Smooth muscle cell (in vitro differentiated cells): ENCODE results near the gene SRRD. TPM values are rescaled to one million over a fixed set of nuclear protein-coding genes. Genes with fewer than 3 reads are reported as not detected.

ENCODE experiments used
- DNase-seq: peaks from one replicate; lab custom pipeline; 2025; ENCODE audit not compliant: unreplicated experiment; lab: John Stamatoyannopoulos, UW
- H2AFZ ChIP-seq: fragments of 200-600 bp; sonication (generic); 2 replicates; pipeline ENCODE4 v1.6.0; 2016; ENCODE audit warnings: antibody characterized with exemption, low read depth, mild to moderate bottlenecking
- H3F3A ChIP-seq: fragments of 200-600 bp; sonication (generic); 2 replicates; pipeline ENCODE4 v1.6.0; 2017; ENCODE audit warnings: antibody characterized with exemption, low read depth
- H3K27ac ChIP-seq: fragments of 200-600 bp; sonication (generic); 2 replicates; pipeline ENCODE4 v1.5.1; 2016; ENCODE audit warnings: low read depth, mild to moderate bottlenecking
- H3K27me3 ChIP-seq: fragments of 200-600 bp; sonication (generic); 2 replicates; pipeline ENCODE4 v1.6.1; 2016; ENCODE audit warnings: low read depth, mild to moderate bottlenecking
- H3K36me3 ChIP-seq: fragments of 200-600 bp; sonication (generic); 2 replicates; pipeline ENCODE4 v1.5.1; 2016; ENCODE audit warnings: low read depth
- H3K4me1 ChIP-seq: fragments of 200-600 bp; sonication (generic); 2 replicates; pipeline ENCODE4 v1.5.1; 2016; ENCODE audit warnings: low read depth
- H3K4me2 ChIP-seq: fragments of 200-600 bp; sonication (generic); 2 replicates; pipeline ENCODE4 v1.6.0; 2016; ENCODE audit warnings: mild to moderate bottlenecking
- H3K4me3 ChIP-seq: fragments of 200-600 bp; sonication (generic); 2 replicates; pipeline ENCODE4 v1.5.1; 2016; ENCODE audit warnings: mild to moderate bottlenecking
- H3K79me2 ChIP-seq: fragments of 200-600 bp; sonication (generic); 2 replicates; pipeline ENCODE4 v1.6.0; 2016; ENCODE audit warnings: low read depth, mild to moderate bottlenecking
- H3K9ac ChIP-seq: fragments of 200-600 bp; sonication (generic); 2 replicates; pipeline ENCODE4 v1.6.0; 2016; ENCODE audit warnings: low read depth
- H3K9me3 ChIP-seq: fragments of 200-600 bp; sonication (generic); replicated peaks from 2 replicates; pipeline ENCODE4 v1.5.1; 2016; ENCODE audit warnings: low read depth
- H4K20me1 ChIP-seq: fragments of 200-600 bp; sonication (generic); 2 replicates; pipeline ENCODE4 v1.6.0; 2016; ENCODE audit warnings: low read depth
- WGBS: methylation state at CpG from one replicate; pipeline ENCODE4 v1.1.7; 2016; ENCODE audit warnings: low lambda C conversion rate; 5-methylcytosine and 5-hydroxymethylcytosine counted together
- polyA plus RNA-seq: library from polyadenylated mRNA; unstranded; fragments of >200 nt; fragmentation: Nextera tagmentation; extraction: Ambion mirVana; gene quantifications from 2 replicates; pipeline ENCODE4 v1.2.1, GENCODE V29; 2016
- total RNA-seq: library from RNA; depleted of rRNA; stranded (reverse); fragments of >200 nt; gene quantifications from 2 replicates; pipeline ENCODE4 v1.2.3, GENCODE V29; 2014
- TF ChIP-seq, protein P1 (sequence below): fragments of 200-600 bp; sonication (generic); IDR thresholded peaks from 2 replicates; pipeline ENCODE4 v1.5.1; 2017; ENCODE audit warnings: borderline replicate concordance, mild to moderate bottlenecking, antibody characterized with exemption; ENCODE audit not compliant: insufficient read depth, poor library complexity, severe bottlenecking

SRRD gene
- total and polyA plus RNA-seq, 2 experiments from 2014 or later = 20.7 to 34.5 TPM

DNA sequence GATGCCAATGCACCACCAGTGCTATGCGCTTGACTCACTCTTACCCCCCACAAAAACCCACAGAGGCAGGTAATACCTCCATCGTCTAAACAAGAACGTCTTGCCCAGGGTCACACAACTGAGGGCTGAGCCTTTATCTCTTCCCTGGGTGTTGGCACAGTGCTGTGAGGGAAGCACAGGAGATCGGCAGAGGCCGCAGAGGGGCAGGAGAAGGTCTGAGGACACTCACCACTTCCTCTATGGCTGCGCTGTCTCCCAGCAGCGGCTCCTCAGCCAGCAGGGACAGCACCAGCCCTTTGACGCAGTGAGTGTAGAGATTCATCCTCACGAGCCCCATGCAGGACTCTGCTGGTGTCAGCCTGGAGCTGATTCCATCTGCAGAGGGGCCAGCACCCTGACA, 20.0 kb upstream of the SRRD start:
- TF ChIP-seq, protein P1, sequence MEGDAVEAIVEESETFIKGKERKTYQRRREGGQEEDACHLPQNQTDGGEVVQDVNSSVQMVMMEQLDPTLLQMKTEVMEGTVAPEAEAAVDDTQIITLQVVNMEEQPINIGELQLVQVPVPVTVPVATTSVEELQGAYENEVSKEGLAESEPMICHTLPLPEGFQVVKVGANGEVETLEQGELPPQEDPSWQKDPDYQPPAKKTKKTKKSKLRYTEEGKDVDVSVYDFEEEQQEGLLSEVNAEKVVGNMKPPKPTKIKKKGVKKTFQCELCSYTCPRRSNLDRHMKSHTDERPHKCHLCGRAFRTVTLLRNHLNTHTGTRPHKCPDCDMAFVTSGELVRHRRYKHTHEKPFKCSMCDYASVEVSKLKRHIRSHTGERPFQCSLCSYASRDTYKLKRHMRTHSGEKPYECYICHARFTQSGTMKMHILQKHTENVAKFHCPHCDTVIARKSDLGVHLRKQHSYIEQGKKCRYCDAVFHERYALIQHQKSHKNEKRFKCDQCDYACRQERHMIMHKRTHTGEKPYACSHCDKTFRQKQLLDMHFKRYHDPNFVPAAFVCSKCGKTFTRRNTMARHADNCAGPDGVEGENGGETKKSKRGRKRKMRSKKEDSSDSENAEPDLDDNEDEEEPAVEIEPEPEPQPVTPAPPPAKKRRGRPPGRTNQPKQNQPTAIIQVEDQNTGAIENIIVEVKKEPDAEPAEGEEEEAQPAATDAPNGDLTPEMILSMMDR = no peak
- Histone ChIP-seq H3K9me3 (no peaks in the 10 kb centered on the region), H3K4me3 (no peak overlapping the region), H3K27me3 (no peaks in the 10 kb centered on the region), H2AFZ (no peak overlapping the region), H3F3A (no peaks in the 10 kb centered on the region), H3K27ac (peak overlapping the region; percentile 79), H3K36me3 (peaks cover 11% of the 10 kb centered on the region), H3K4me2 (peak overlapping the region; percentile 8), H3K79me2 (peaks cover 6% of the 10 kb centered on the region), H3K4me1 (peaks cover 10% of the 10 kb centered on the region), H4K20me1 (peaks cover 11% of the 10 kb centered on the region), H3K9ac (no peak overlapping the region)
- 91% methylated on average over 9 of the region's 9 CpGs for WGBS
- DNase-seq = no peak

DNA sequence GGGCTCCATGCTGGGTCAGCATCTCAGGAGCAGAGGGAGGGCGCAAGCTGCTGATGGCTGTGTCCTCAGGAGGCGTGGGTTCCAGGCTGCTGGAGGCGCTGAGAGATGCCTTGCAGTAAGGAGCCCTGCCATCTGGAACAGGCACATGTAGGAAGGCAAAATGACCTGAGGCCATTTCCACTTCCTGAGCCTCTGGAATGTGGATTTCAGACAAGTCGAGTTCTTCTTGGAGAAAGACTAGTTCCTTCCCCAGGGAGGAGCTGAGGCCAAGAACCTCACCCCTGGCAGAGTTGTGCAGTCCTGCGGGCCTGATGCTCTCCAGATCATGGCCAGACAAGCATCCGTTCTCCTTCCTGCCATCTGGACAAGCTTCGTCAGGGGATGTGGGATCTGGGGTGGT, 19.4 kb upstream of the SRRD start:
- Histone ChIP-seq H3K9ac (no peak overlapping the region), H3K9me3 (no peaks in the 10 kb centered on the region), H3K4me2 (no peak overlapping the region), H2AFZ (no peak overlapping the region), H3K36me3 (peaks cover 11% of the 10 kb centered on the region), H3K4me3 (no peak overlapping the region), H3K27ac (no peak overlapping the region), H3K79me2 (peaks cover 5% of the 10 kb centered on the region), H3K4me1 (peaks cover 10% of the 10 kb centered on the region), H3K27me3 (no peaks in the 10 kb centered on the region), H3F3A (no peaks in the 10 kb centered on the region), H4K20me1 (peaks cover 11% of the 10 kb centered on the region)
- 80% methylated on average over 7 of the region's 7 CpGs for whole genome bisulfite sequencing
- DNase-seq = no peak
- TF ChIP-seq, protein P1 = no peak

DNA sequence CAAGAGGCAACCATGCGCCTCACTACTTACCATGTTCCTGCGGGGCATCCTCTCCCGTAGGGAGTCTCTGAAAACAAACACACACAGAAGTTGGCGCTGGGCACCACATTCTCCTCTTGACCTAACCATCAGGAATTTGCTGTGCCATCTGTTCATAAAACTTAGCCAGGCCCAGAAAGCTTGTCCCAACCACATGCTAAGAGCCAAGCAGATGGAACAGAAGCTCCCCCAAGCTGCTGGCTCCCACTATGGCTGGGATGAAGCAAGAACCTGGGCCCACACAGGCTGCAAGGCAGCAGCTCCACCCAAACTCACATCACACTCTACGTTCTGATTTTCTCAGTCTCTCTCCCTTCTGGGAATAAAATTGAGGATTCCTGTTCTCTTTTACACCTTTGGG, 17.5 kb upstream of the SRRD start:
- TF ChIP-seq, protein P1 = no peak
- Histone ChIP-seq H3K27me3 (no peaks in the 10 kb centered on the region), H3F3A (no peaks in the 10 kb centered on the region), H4K20me1 (peaks cover 5% of the 10 kb centered on the region), H2AFZ (no peak overlapping the region), H3K9ac (no peak overlapping the region), H3K4me1 (peaks cover 10% of the 10 kb centered on the region), H3K4me2 (no peak overlapping the region), H3K27ac (no peak overlapping the region), H3K9me3 (no peaks in the 10 kb centered on the region), H3K79me2 (no peaks in the 10 kb centered on the region), H3K36me3 (peaks cover 11% of the 10 kb centered on the region), H3K4me3 (no peak overlapping the region)
- no peak for DNase-seq
- WGBS = 97% methylated on average over 5 of the region's 5 CpGs

DNA sequence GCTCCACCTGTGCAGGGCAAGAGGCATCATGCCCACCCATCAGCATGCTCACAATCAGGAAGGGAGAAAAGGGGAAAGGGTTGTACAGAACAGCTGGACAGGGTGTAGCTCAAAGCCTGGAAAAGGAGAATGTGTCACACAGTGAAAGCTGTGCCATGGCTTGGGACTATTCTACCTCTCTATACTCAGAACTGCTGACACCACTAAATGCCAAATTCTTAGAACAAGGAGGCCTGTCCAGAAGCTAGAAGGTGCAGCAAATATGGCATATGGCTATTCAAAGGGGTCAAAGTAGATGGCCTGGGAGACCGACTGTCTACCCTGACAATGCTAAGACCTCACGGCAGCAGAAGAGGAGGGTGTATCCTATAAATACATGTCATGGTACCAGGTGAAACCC, 12.9 kb upstream of the SRRD start:
- no peak for DNase-seq
- Histone ChIP-seq H4K20me1 (no peaks in the 10 kb centered on the region), H3K9ac (peak overlapping the region; percentile 81), H3K36me3 (peaks cover 11% of the 10 kb centered on the region), H3K9me3 (no peaks in the 10 kb centered on the region), H3K4me2 (peak overlapping the region; percentile 47), H3K4me1 (no peaks in the 10 kb centered on the region), H3K79me2 (no peaks in the 10 kb centered on the region), H3K4me3 (no peak overlapping the region), H3F3A (no peaks in the 10 kb centered on the region), H3K27me3 (no peaks in the 10 kb centered on the region), H2AFZ (no peak overlapping the region), H3K27ac (peak overlapping the region; percentile 97)
- TF ChIP-seq, protein P1 = no peak
- WGBS = 98% methylated on average over 2 of the region's 2 CpGs
